CD14-positive monocyte (primary cell): Measurements from ENCODE around the gene MYOM1. TPM values are rescaled to one million over a fixed set of nuclear protein-coding genes. Genes with fewer than 3 reads are reported as not detected.

Experiments
- DNase-seq, 3 donors: peaks; one replicate each; pipeline ENCODE4 v3.0.0-alpha.2; 2011 to 2022
- H2AFZ ChIP-seq: 2 replicates; pipeline ENCODE4 v1.6.0; 2012; ENCODE audit warnings: mild to moderate bottlenecking, low read depth, low read length, inconsistent platforms; ENCODE audit not compliant: insufficient read depth, poor library complexity, severe bottlenecking
- H3K27ac ChIP-seq, 2 donors: 1 replicate in 1 of 2; 2 replicates in 1 of 2; pipeline ENCODE4 v1.5.1; 2012 to 2013; ENCODE audit warnings: low read length in 2 of 2, control low read depth in 1 of 2, inconsistent platforms in 1 of 2, low read depth in 1 of 2, mild to moderate bottlenecking in 1 of 2
- H3K27me3 ChIP-seq, 2 donors: one replicate each; pipeline versions ENCODE4 v1.6.0 to v1.6.1; 2011 to 2013; ENCODE audit warnings: low read length in 2 of 2; ENCODE audit not compliant: control insufficient read depth in 2 of 2, insufficient read depth in 2 of 2
- H3K36me3 ChIP-seq, 2 donors: replicated peaks in 1 of 2; 1 replicate in 1 of 2; 2 replicates in 1 of 2; pipeline versions ENCODE4 v1.5.1 to v1.6.1; 2012 to 2013; ENCODE audit warnings: low read length in 2 of 2, control low read depth in 1 of 2, inconsistent platforms in 1 of 2, mild to moderate bottlenecking in 1 of 2; ENCODE audit not compliant: insufficient read depth in 2 of 2, control insufficient read depth in 1 of 2
- H3K4me1 ChIP-seq, 2 donors: 1 replicate in 1 of 2; 2 replicates in 1 of 2; pipeline versions ENCODE4 v1.5.1 to v1.6.1; 2012 to 2013; ENCODE audit warnings: low read length in 2 of 2, control low read depth in 1 of 2, inconsistent platforms in 1 of 2, mild to moderate bottlenecking in 1 of 2, moderate library complexity in 1 of 2; ENCODE audit not compliant: insufficient read depth in 2 of 2, control insufficient read depth in 1 of 2
- H3K4me2 ChIP-seq: replicated peaks from 2 replicates; pipeline ENCODE3; 2012; ENCODE audit warnings: low read length, moderate library complexity, mild to moderate bottlenecking; ENCODE audit not compliant: poor library complexity, severe bottlenecking; ENCODE audit errors: extremely low read depth
- H3K4me3 ChIP-seq, 3 experiments: fragments of 200-600 bp in 1 of 3; sonication (generic) in 1 of 3; replicated peaks in 1 of 3; 1 replicate in 2 of 3; 2 replicates in 1 of 3; pipeline ENCODE4 v1.5.1; 2011 to 2013; ENCODE audit warnings: low read length in 3 of 3, mild to moderate bottlenecking in 3 of 3, control low read depth in 2 of 3, low read depth in 2 of 3, inconsistent platforms in 1 of 3, moderate library complexity in 1 of 3
- H3K79me2 ChIP-seq: 2 replicates; pipeline ENCODE4 v1.6.0; 2012; ENCODE audit warnings: mild to moderate bottlenecking, control low read depth, inconsistent platforms, low read length, moderate library complexity; ENCODE audit not compliant: insufficient read depth
- H3K9ac ChIP-seq: 2 replicates; pipeline ENCODE4 v1.6.0; 2017; ENCODE audit warnings: low read length, mild to moderate bottlenecking; ENCODE audit not compliant: insufficient read depth, poor library complexity, severe bottlenecking
- H3K9me3 ChIP-seq, 2 donors: replicated peaks in 1 of 2; 1 replicate in 1 of 2; 2 replicates in 1 of 2; pipeline versions ENCODE4 v1.5.1 to v1.6.1; 2012 to 2013; ENCODE audit warnings: low read length in 2 of 2, control low read depth in 1 of 2; ENCODE audit not compliant: control insufficient read depth in 1 of 2, insufficient read depth in 1 of 2
- H4K20me1 ChIP-seq: 2 replicates; pipeline ENCODE4 v1.6.0; 2012; ENCODE audit warnings: mild to moderate bottlenecking, low read length, control low read depth, moderate library complexity; ENCODE audit not compliant: insufficient read depth
- H3K27ac Mint-ChIP-seq, 7 donors: one replicate each; pipeline ENCODE4 v1.8.0; 2020; ENCODE audit warnings: mild to moderate bottlenecking in 7 of 7, mixed read lengths in 7 of 7, moderate library complexity in 6 of 7, inconsistent platforms in 2 of 7
- H3K27me3 Mint-ChIP-seq, 3 donors: one replicate each; pipeline ENCODE4 v1.8.0; 2021 to 2022; ENCODE audit warnings: low read depth in 3 of 3, mild to moderate bottlenecking in 3 of 3, mixed read lengths in 3 of 3, moderate library complexity in 3 of 3, inconsistent platforms in 1 of 3
- H3K36me3 Mint-ChIP-seq, 2 donors: one replicate each; pipeline ENCODE4 v1.8.0; 2020; ENCODE audit warnings: mixed read lengths in 2 of 2, inconsistent platforms in 1 of 2, mild to moderate bottlenecking in 1 of 2
- H3K4me1 Mint-ChIP-seq: one replicate; pipeline ENCODE4 v1.8.0; 2020; ENCODE audit warnings: mild to moderate bottlenecking, mixed read lengths
- H3K4me3 Mint-ChIP-seq, 2 donors: one replicate each; pipeline ENCODE4 v1.8.0; 2020; ENCODE audit warnings: mild to moderate bottlenecking in 2 of 2, mixed read lengths in 2 of 2, moderate library complexity in 1 of 2
- H3K9me3 Mint-ChIP-seq, 7 donors: one replicate each; pipeline ENCODE4 v1.8.0; 2020 to 2022; ENCODE audit warnings: mixed read lengths in 7 of 7, mild to moderate bottlenecking in 6 of 7, moderate library complexity in 6 of 7, inconsistent platforms in 2 of 7
- CTCF ChIP-seq: fragments of 200-600 bp; IDR thresholded peaks from one replicate; pipeline ENCODE4 v1.8.0; 2022; ENCODE audit warnings: antibody characterized with exemption, mild to moderate bottlenecking
- WGBS: methylation state at CpG from one replicate; pipeline ENCODE4 v1.1.5; 2013; ENCODE audit warnings: missing lambda C conversion rate; ENCODE audit not compliant: insufficient coverage; 5-methylcytosine and 5-hydroxymethylcytosine counted together
- intact Hi-C, 2 donors: fragments of 100-400 bp; cut with micrococcal nuclease; formaldehyde crosslinking; loops; one replicate each; pipeline versions ENCODE4 v1.15.0 to v1.15.1; 2023
- polyA plus RNA-seq, 3 donors: library from polyadenylated mRNA; depleted of rRNA in 1 of 3; unstranded in 2 of 3; stranded (reverse) in 1 of 3; fragments of 300-500 nt in 2 of 3; fragments of >200 nt in 1 of 3; fragmentation: Illumina TruSeq in 2 of 3; gene quantifications; 1 replicate in 2 of 3; 2 replicates in 1 of 3; pipeline ENCODE4 v1.2.3, GENCODE V29; 2012 to 2021

Gene MYOM1
- polyA plus RNA-seq, 3 donors: 0.05 to 0.95 (median 0.22) TPM

GRCh38 chr18:3054214-3054613 is 165.6 kb downstream of the MYOM1 start:
- no peaks in the 10 kb centered on the region for H3K36me3 ChIP-seq
- no peaks in the 10 kb centered on the region for H4K20me1 ChIP-seq
- H3K27me3 Mint-ChIP-seq: peaks cover 0 to 2% (median 2%) of the 10 kb centered on the region in 3 donors
- H3K4me1 Mint-ChIP-seq: peaks cover 27% of the 10 kb centered on the region
- H2AFZ ChIP-seq: no peak overlapping the region
- 98% methylated on average over 6 of the region's 6 CpGs for WGBS
- H3K27me3 ChIP-seq: no peaks in the 10 kb centered on the region
- H3K4me3 Mint-ChIP-seq: no peak overlapping the region
- peaks cover 0 to 4% (median 2%) of the 10 kb centered on the region in 7 donors for H3K9me3 Mint-ChIP-seq
- no peak overlapping the region for H3K27ac Mint-ChIP-seq
- no peaks in the 10 kb centered on the region for H3K9me3 ChIP-seq
- no peak for DNase-seq
- no peak overlapping the region for H3K9ac ChIP-seq
- H3K4me3 ChIP-seq: no peak overlapping the region
- intact Hi-C loops: no loop called here
- H3K36me3 Mint-ChIP-seq: no peaks in the 10 kb centered on the region
- no peaks in the 10 kb centered on the region for H3K79me2 ChIP-seq
- no peak for TF ChIP-seq CTCF
- peaks cover 18 to 19% of the 10 kb centered on the region in 2 donors for H3K4me1 ChIP-seq
- no peak overlapping the region for H3K4me2 ChIP-seq
- H3K27ac ChIP-seq: no peak overlapping the region

DNA sequence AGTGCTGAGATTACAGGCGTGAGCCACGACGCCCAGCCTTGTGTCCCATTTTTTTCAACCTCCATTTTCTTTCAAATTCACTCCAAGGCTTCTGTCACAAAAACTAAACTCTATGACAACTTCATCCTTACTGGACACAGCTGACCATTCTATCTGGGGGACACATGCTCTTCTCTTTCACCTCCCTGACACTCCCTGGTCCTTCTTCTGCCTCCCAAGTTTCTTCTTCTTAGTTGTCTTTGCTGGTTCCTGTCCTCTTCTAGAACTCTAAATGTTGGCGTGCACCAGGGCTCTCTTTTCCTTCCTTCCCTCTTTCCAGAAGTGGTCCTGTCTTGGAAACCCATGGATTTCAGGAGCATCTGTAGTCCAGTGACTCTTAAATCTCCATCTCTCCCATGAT is 166.7 kb downstream of the MYOM1 start:
- Histone ChIP-seq H4K20me1 (no peaks in the 10 kb centered on the region), H3K27me3 (no peaks in the 10 kb centered on the region), H3K36me3 (no peaks in the 10 kb centered on the region), H3K79me2 (no peaks in the 10 kb centered on the region), H2AFZ (no peak overlapping the region), H3K4me1 (peaks cover 18 to 19% of the 10 kb centered on the region in 2 donors), H3K4me2 (no peak overlapping the region), H3K9ac (no peak overlapping the region), H3K4me3 (no peak overlapping the region), H3K9me3 (no peaks in the 10 kb centered on the region), H3K27ac (no peak overlapping the region)
- Mint-ChIP-seq H3K27me3 (peaks cover 2 to 3% (median 3%) of the 10 kb centered on the region in 3 donors), H3K27ac (peak overlapping the region in 1 of 7 donors; percentile 46), H3K4me1 (peaks cover 21% of the 10 kb centered on the region), H3K9me3 (peaks cover 0 to 4% (median 2%) of the 10 kb centered on the region in 7 donors), H3K4me3 (no peak overlapping the region), H3K36me3 (no peaks in the 10 kb centered on the region)
- intact Hi-C loops: no loop called here
- WGBS: 100% methylated on average over 4 of the region's 4 CpGs
- TF ChIP-seq CTCF: no peak
- no peak for DNase-seq
